CD14-positive monocyte (primary cell): Measurements from ENCODE around the gene TRIM16. TPM values are rescaled to one million over a fixed set of nuclear protein-coding genes. Genes with fewer than 3 reads are reported as not detected.

Experiments used
- DNase-seq, 3 donors: peaks; one replicate each; pipeline ENCODE4 v3.0.0-alpha.2; 2011 to 2022
- H2AFZ ChIP-seq: 2 replicates; pipeline ENCODE4 v1.6.0; 2012; ENCODE audit warnings: mild to moderate bottlenecking, low read depth, low read length, inconsistent platforms; ENCODE audit not compliant: insufficient read depth, poor library complexity, severe bottlenecking
- H3K27ac ChIP-seq, 2 donors: 1 replicate in 1 of 2; 2 replicates in 1 of 2; pipeline ENCODE4 v1.5.1; 2012 to 2013; ENCODE audit warnings: low read length in 2 of 2, control low read depth in 1 of 2, inconsistent platforms in 1 of 2, low read depth in 1 of 2, mild to moderate bottlenecking in 1 of 2
- H3K27me3 ChIP-seq, 2 donors: one replicate each; pipeline versions ENCODE4 v1.6.0 to v1.6.1; 2011 to 2013; ENCODE audit warnings: low read length in 2 of 2; ENCODE audit not compliant: control insufficient read depth in 2 of 2, insufficient read depth in 2 of 2
- H3K36me3 ChIP-seq, 2 donors: replicated peaks in 1 of 2; 1 replicate in 1 of 2; 2 replicates in 1 of 2; pipeline versions ENCODE4 v1.5.1 to v1.6.1; 2012 to 2013; ENCODE audit warnings: low read length in 2 of 2, control low read depth in 1 of 2, inconsistent platforms in 1 of 2, mild to moderate bottlenecking in 1 of 2; ENCODE audit not compliant: insufficient read depth in 2 of 2, control insufficient read depth in 1 of 2
- H3K4me1 ChIP-seq, 2 donors: 1 replicate in 1 of 2; 2 replicates in 1 of 2; pipeline versions ENCODE4 v1.5.1 to v1.6.1; 2012 to 2013; ENCODE audit warnings: low read length in 2 of 2, control low read depth in 1 of 2, inconsistent platforms in 1 of 2, mild to moderate bottlenecking in 1 of 2, moderate library complexity in 1 of 2; ENCODE audit not compliant: insufficient read depth in 2 of 2, control insufficient read depth in 1 of 2
- H3K4me2 ChIP-seq: replicated peaks from 2 replicates; pipeline ENCODE3; 2012; ENCODE audit warnings: low read length, moderate library complexity, mild to moderate bottlenecking; ENCODE audit not compliant: poor library complexity, severe bottlenecking; ENCODE audit errors: extremely low read depth
- H3K4me3 ChIP-seq, 3 experiments: fragments of 200-600 bp in 1 of 3; sonication (generic) in 1 of 3; replicated peaks in 1 of 3; 1 replicate in 2 of 3; 2 replicates in 1 of 3; pipeline ENCODE4 v1.5.1; 2011 to 2013; ENCODE audit warnings: low read length in 3 of 3, mild to moderate bottlenecking in 3 of 3, control low read depth in 2 of 3, low read depth in 2 of 3, inconsistent platforms in 1 of 3, moderate library complexity in 1 of 3
- H3K79me2 ChIP-seq: 2 replicates; pipeline ENCODE4 v1.6.0; 2012; ENCODE audit warnings: mild to moderate bottlenecking, control low read depth, inconsistent platforms, low read length, moderate library complexity; ENCODE audit not compliant: insufficient read depth
- H3K9ac ChIP-seq: 2 replicates; pipeline ENCODE4 v1.6.0; 2017; ENCODE audit warnings: low read length, mild to moderate bottlenecking; ENCODE audit not compliant: insufficient read depth, poor library complexity, severe bottlenecking
- H3K9me3 ChIP-seq, 2 donors: replicated peaks in 1 of 2; 1 replicate in 1 of 2; 2 replicates in 1 of 2; pipeline versions ENCODE4 v1.5.1 to v1.6.1; 2012 to 2013; ENCODE audit warnings: low read length in 2 of 2, control low read depth in 1 of 2; ENCODE audit not compliant: control insufficient read depth in 1 of 2, insufficient read depth in 1 of 2
- H4K20me1 ChIP-seq: 2 replicates; pipeline ENCODE4 v1.6.0; 2012; ENCODE audit warnings: mild to moderate bottlenecking, low read length, control low read depth, moderate library complexity; ENCODE audit not compliant: insufficient read depth
- H3K27ac Mint-ChIP-seq, 7 donors: one replicate each; pipeline ENCODE4 v1.8.0; 2020; ENCODE audit warnings: mild to moderate bottlenecking in 7 of 7, mixed read lengths in 7 of 7, moderate library complexity in 6 of 7, inconsistent platforms in 2 of 7
- H3K27me3 Mint-ChIP-seq, 3 donors: one replicate each; pipeline ENCODE4 v1.8.0; 2021 to 2022; ENCODE audit warnings: low read depth in 3 of 3, mild to moderate bottlenecking in 3 of 3, mixed read lengths in 3 of 3, moderate library complexity in 3 of 3, inconsistent platforms in 1 of 3
- H3K36me3 Mint-ChIP-seq, 2 donors: one replicate each; pipeline ENCODE4 v1.8.0; 2020; ENCODE audit warnings: mixed read lengths in 2 of 2, inconsistent platforms in 1 of 2, mild to moderate bottlenecking in 1 of 2
- H3K4me1 Mint-ChIP-seq: one replicate; pipeline ENCODE4 v1.8.0; 2020; ENCODE audit warnings: mild to moderate bottlenecking, mixed read lengths
- H3K4me3 Mint-ChIP-seq, 2 donors: one replicate each; pipeline ENCODE4 v1.8.0; 2020; ENCODE audit warnings: mild to moderate bottlenecking in 2 of 2, mixed read lengths in 2 of 2, moderate library complexity in 1 of 2
- H3K9me3 Mint-ChIP-seq, 7 donors: one replicate each; pipeline ENCODE4 v1.8.0; 2020 to 2022; ENCODE audit warnings: mixed read lengths in 7 of 7, mild to moderate bottlenecking in 6 of 7, moderate library complexity in 6 of 7, inconsistent platforms in 2 of 7
- WGBS: methylation state at CpG from one replicate; pipeline ENCODE4 v1.1.5; 2013; ENCODE audit warnings: missing lambda C conversion rate; ENCODE audit not compliant: insufficient coverage; 5-methylcytosine and 5-hydroxymethylcytosine counted together
- intact Hi-C, 2 donors: fragments of 100-400 bp; cut with micrococcal nuclease; formaldehyde crosslinking; loops; one replicate each; pipeline versions ENCODE4 v1.15.0 to v1.15.1; 2023
- polyA plus RNA-seq, 3 donors: library from polyadenylated mRNA; depleted of rRNA in 1 of 3; unstranded in 2 of 3; stranded (reverse) in 1 of 3; fragments of 300-500 nt in 2 of 3; fragments of >200 nt in 1 of 3; fragmentation: Illumina TruSeq in 2 of 3; gene quantifications; 1 replicate in 2 of 3; 2 replicates in 1 of 3; pipeline ENCODE4 v1.2.3, GENCODE V29; 2012 to 2021
- TF ChIP-seq, protein P1 (sequence below): fragments of 200-600 bp; IDR thresholded peaks from one replicate; pipeline ENCODE4 v1.8.0; 2022; ENCODE audit warnings: antibody characterized with exemption, mild to moderate bottlenecking

TRIM16 gene
- polyA plus RNA-seq, 3 donors = 2.9 to 6.3 (median 4.6) TPM

DNA sequence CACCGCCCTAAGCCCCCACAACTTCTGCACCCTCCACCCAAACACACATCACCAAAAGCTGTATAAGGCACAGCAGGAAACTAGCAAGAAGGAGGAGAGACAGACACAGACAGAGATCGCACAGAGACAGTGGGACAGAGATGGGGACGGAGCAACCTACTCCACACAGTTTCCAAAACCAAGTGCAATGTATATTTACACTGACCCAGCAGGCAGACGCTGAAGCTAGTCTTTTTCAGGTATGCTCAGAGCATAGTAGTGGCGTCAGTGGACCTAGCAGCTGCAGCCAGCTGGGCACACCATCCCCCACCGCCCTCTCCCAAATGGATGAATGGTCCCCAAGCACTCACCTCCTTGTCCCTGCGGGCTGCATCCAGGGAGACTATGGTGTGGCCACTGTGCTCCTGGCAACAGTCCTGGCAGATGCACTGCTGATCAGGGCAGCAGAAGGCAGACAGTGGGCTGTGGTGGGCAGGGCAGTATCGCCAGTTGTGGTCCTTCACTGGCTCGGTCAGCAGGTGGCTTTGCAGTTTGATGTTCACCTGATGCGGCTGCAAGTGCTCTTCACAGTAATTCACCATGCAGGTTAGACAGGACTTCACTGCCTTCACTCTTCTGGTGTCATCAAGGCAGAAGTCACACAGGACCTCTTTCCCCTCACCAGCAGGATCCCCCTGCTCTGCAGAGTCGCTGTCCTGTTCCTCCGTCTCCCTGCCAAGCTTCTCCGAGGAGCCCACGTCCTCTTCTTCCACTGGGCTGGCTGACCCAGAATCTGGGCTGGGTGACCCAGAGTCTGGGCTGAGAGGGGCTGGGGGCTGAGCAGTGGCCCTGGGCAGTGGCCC, 33.1 kb downstream of the TRIM16 start:
- Histone ChIP-seq H3K27me3 (no peaks in the 10 kb centered on the region), H3K4me2 (peak overlapping the region; percentile 99), H2AFZ (peak overlapping the region; percentile 93), H3K36me3 (no peaks in the 10 kb centered on the region), H3K4me3 (peak overlapping the region; percentile 30 to 81 (median 41)), H4K20me1 (no peaks in the 10 kb centered on the region), H3K79me2 (no peaks in the 10 kb centered on the region), H3K9ac (peak overlapping the region; percentile 69), H3K4me1 (peaks cover 17 to 25% of the 10 kb centered on the region in 2 donors), H3K27ac (peak overlapping the region; percentile 50 to 81), H3K9me3 (no peaks in the 10 kb centered on the region)
- WGBS = 65% methylated on average over 14 of the region's 14 CpGs
- Mint-ChIP-seq H3K4me1 (peaks cover 25% of the 10 kb centered on the region), H3K27ac (peak overlapping the region; percentile 79 to 91 (median 88)), H3K9me3 (no peaks in the 10 kb centered on the region), H3K27me3 (no peaks in the 10 kb centered on the region), H3K4me3 (peak overlapping the region; percentile 79 to 89), H3K36me3 (no peaks in the 10 kb centered on the region)
- intact Hi-C loops = no loop called here
- TF ChIP-seq, protein P1, sequence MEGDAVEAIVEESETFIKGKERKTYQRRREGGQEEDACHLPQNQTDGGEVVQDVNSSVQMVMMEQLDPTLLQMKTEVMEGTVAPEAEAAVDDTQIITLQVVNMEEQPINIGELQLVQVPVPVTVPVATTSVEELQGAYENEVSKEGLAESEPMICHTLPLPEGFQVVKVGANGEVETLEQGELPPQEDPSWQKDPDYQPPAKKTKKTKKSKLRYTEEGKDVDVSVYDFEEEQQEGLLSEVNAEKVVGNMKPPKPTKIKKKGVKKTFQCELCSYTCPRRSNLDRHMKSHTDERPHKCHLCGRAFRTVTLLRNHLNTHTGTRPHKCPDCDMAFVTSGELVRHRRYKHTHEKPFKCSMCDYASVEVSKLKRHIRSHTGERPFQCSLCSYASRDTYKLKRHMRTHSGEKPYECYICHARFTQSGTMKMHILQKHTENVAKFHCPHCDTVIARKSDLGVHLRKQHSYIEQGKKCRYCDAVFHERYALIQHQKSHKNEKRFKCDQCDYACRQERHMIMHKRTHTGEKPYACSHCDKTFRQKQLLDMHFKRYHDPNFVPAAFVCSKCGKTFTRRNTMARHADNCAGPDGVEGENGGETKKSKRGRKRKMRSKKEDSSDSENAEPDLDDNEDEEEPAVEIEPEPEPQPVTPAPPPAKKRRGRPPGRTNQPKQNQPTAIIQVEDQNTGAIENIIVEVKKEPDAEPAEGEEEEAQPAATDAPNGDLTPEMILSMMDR = no peak
- peak in 2 of 3 donors; percentile 1 to 11 for DNase-seq

DNA sequence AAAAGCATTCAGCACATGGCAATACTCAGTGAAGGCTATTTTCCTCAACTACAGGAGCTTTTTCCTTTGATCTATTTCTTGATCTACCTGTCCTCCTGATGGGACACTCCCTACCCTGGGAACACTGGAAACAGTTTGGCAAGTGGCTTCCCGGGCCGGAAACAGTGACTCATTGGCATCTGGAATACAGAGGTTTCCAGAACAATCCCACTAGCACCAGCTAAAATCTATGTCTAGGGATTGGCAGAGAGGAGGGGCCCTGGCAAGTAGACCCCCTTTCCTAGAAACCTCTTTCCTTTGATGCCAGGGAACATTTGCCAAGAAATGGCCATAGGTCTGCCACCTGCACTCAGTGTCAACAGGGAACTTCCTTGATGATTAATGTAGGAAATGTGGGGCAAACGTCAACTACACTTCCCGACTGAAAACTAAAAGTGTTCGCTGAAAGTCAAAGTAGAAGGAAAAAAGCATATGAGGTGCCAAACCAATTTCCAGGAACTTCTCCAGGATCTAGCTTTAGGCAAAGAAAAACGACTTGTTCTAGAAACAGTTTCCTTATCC, 34.2 kb downstream of the TRIM16 start:
- H3K9ac ChIP-seq = no peak overlapping the region
- H3K4me2 ChIP-seq = peak overlapping the region; percentile 99
- H2AFZ ChIP-seq = no peak overlapping the region
- H3K9me3 ChIP-seq = no peaks in the 10 kb centered on the region
- peaks cover 27% of the 10 kb centered on the region for H3K4me1 Mint-ChIP-seq
- H3K4me1 ChIP-seq = peaks cover 17 to 25% of the 10 kb centered on the region in 2 donors
- no peaks in the 10 kb centered on the region for H3K27me3 Mint-ChIP-seq
- 13% methylated on average over 3 of the region's 6 CpGs for WGBS
- intact Hi-C loops = no loop called here
- H4K20me1 ChIP-seq = no peaks in the 10 kb centered on the region
- H3K27ac ChIP-seq = no peak overlapping the region
- TF ChIP-seq, protein P1 = no peak
- no peak overlapping the region for H3K27ac Mint-ChIP-seq
- H3K79me2 ChIP-seq = no peaks in the 10 kb centered on the region
- H3K27me3 ChIP-seq = no peaks in the 10 kb centered on the region
- H3K4me3 ChIP-seq = peak overlapping the region in 1 of 3 experiments; percentile 81
- H3K9me3 Mint-ChIP-seq = no peaks in the 10 kb centered on the region
- H3K4me3 Mint-ChIP-seq = peak overlapping the region in 1 of 2 donors; percentile 89
- no peaks in the 10 kb centered on the region for H3K36me3 ChIP-seq
- H3K36me3 Mint-ChIP-seq = no peaks in the 10 kb centered on the region
- DNase-seq = peak in 1 of 3 donors; percentile 47
